DOHH2 (cell line): ENCODE measurements around the gene SFI1.

ENCODE experiments used
- EZH2phosphoT487 ChIP-seq: fragments of 200-600 bp; sonication (generic); IDR thresholded peaks from 2 replicates; pipeline ENCODE4 v1.6.1; 2017; ENCODE audit warnings: borderline replicate concordance, mild to moderate bottlenecking, antibody characterized with exemption, low read length, moderate library complexity, mixed read lengths
- TF ChIP-seq, protein P1 (sequence below): fragments of 200-600 bp; sonication (generic); IDR thresholded peaks from one replicate; pipeline ENCODE4 v1.5.1; 2014; ENCODE audit warnings: antibody characterized with exemption, mild to moderate bottlenecking, low read depth, low read length; ENCODE audit not compliant: poor library complexity, severe bottlenecking

DNA sequence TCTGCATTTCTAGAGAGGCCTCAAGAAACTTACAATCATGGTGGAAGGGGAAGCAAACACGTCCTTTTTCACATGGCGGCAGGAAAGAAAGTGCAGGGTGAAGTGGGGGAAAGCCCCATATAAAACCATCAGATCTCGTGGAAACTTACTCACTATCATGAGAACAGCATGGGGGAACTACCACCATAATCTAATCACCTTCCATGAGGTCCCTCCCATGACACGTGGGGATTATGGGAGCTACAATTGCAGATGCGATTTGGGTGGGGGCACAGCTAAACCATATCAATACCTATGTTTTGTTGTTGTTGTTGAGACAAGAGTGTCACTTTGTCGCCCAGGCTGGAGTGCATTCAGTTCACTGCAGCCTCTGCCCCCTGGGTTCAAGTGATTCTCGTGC lies 29.9 kb downstream of the SFI1 start:
- TF ChIP-seq, protein P1, sequence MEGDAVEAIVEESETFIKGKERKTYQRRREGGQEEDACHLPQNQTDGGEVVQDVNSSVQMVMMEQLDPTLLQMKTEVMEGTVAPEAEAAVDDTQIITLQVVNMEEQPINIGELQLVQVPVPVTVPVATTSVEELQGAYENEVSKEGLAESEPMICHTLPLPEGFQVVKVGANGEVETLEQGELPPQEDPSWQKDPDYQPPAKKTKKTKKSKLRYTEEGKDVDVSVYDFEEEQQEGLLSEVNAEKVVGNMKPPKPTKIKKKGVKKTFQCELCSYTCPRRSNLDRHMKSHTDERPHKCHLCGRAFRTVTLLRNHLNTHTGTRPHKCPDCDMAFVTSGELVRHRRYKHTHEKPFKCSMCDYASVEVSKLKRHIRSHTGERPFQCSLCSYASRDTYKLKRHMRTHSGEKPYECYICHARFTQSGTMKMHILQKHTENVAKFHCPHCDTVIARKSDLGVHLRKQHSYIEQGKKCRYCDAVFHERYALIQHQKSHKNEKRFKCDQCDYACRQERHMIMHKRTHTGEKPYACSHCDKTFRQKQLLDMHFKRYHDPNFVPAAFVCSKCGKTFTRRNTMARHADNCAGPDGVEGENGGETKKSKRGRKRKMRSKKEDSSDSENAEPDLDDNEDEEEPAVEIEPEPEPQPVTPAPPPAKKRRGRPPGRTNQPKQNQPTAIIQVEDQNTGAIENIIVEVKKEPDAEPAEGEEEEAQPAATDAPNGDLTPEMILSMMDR = no peak
- no peak for TF ChIP-seq EZH2phosphoT487
